MM.1S (cell line): ENCODE measurements around the gene ILK.

Source experiments
- DNase-seq: peaks from one replicate; pipeline ENCODE4 v3.0.0-alpha.2; 2015
- H2AFZ ChIP-seq: fragments of 300-600 bp; sonication (generic); 2 replicates; pipeline ENCODE4 v1.6.0; 2016; ENCODE audit warnings: antibody characterized with exemption, low read length
- H3F3A ChIP-seq: fragments of 300-600 bp; sonication (generic); 2 replicates; pipeline ENCODE4 v1.6.1; 2016; ENCODE audit warnings: mild to moderate bottlenecking, antibody characterized with exemption, low read length, moderate library complexity, mixed read lengths; ENCODE audit not compliant: insufficient read depth
- H3K27ac ChIP-seq: fragments of 300-600 bp; sonication (generic); 2 replicates; pipeline ENCODE4 v1.5.1; 2016; ENCODE audit warnings: mild to moderate bottlenecking, low read length
- H3K27me3 ChIP-seq: fragments of 300-600 bp; sonication (generic); replicated peaks from 2 replicates; pipeline ENCODE4 v1.6.0; 2016; ENCODE audit warnings: low read length; ENCODE audit not compliant: insufficient read depth
- H3K36me3 ChIP-seq: fragments of 300-600 bp; sonication (generic); replicated peaks from 2 replicates; pipeline ENCODE4 v1.6.1; 2016; ENCODE audit warnings: mild to moderate bottlenecking, low read length, mixed read lengths; ENCODE audit not compliant: insufficient read depth
- H3K4me1 ChIP-seq: fragments of 300-600 bp; sonication (generic); 2 replicates; pipeline ENCODE4 v1.6.1; 2016; ENCODE audit warnings: low read length, mixed read lengths
- H3K4me2 ChIP-seq: fragments of 300-600 bp; sonication (generic); 2 replicates; pipeline ENCODE4 v1.6.0; 2016; ENCODE audit warnings: low read depth, low read length
- H3K4me3 ChIP-seq: fragments of 300-600 bp; sonication (generic); 2 replicates; pipeline ENCODE4 v1.5.1; 2016; ENCODE audit warnings: low read length, mixed read lengths
- H3K79me2 ChIP-seq: fragments of 300-600 bp; sonication (generic); 2 replicates; pipeline ENCODE4 v1.6.1; 2016; ENCODE audit warnings: mixed run types, low read length, mixed read lengths
- H3K9ac ChIP-seq: fragments of 300-600 bp; sonication (generic); 2 replicates; pipeline ENCODE4 v1.6.1; 2016; ENCODE audit warnings: low read length, mixed read lengths
- H3K9me2 ChIP-seq: fragments of 300-600 bp; sonication (generic); replicated peaks from 2 replicates; pipeline ENCODE4 v1.6.1; 2016; ENCODE audit warnings: mild to moderate bottlenecking, low read length, mixed read lengths; ENCODE audit not compliant: insufficient read depth
- H3K9me3 ChIP-seq: fragments of 300-600 bp; sonication (generic); replicated peaks from 2 replicates; pipeline ENCODE4 v1.6.1; 2016; ENCODE audit warnings: mild to moderate bottlenecking, low read length, mixed read lengths; ENCODE audit not compliant: insufficient read depth
- H4K20me1 ChIP-seq: fragments of 300-600 bp; sonication (generic); 2 replicates; pipeline ENCODE4 v1.6.1; 2016; ENCODE audit warnings: mild to moderate bottlenecking, low read length, moderate library complexity, mixed read lengths; ENCODE audit not compliant: insufficient read depth
- CTCF ChIP-seq: fragments of 300-600 bp; sonication (generic); IDR thresholded peaks from 2 replicates; pipeline ENCODE4 v1.5.1; 2016; ENCODE audit warnings: antibody characterized with exemption, low read length, mixed read lengths
- EZH2 ChIP-seq: fragments of 300-600 bp; sonication (generic); optimal IDR thresholded peaks from 2 replicates; pipeline ENCODE3; 2017; ENCODE audit warnings: low read depth, mild to moderate bottlenecking, antibody characterized with exemption, low read length, mixed read lengths
- EZH2phosphoT487 ChIP-seq: fragments of 300-600 bp; sonication (generic); IDR thresholded peaks from 2 replicates; pipeline ENCODE4 v1.6.1; 2018; ENCODE audit warnings: antibody characterized with exemption, low read length

The ILK gene

GRCh38 chr11:6567371-6567745, 36.2 kb upstream of the ILK start:
- no peaks in the 10 kb centered on the region for H3F3A ChIP-seq
- 0 out of 2 replicates have a peak, but pooled peaks cover 9% of the 10 kb centered on the region for H3K4me1 ChIP-seq
- H3K9me3 ChIP-seq, result no peaks in the 10 kb centered on the region
- no peak for DNase-seq
- H3K36me3 ChIP-seq, result no peaks in the 10 kb centered on the region
- no peak overlapping the region for H3K4me3 ChIP-seq
- H3K9me2 ChIP-seq, result no peaks in the 10 kb centered on the region
- H4K20me1 ChIP-seq, result no peaks in the 10 kb centered on the region
- H2AFZ ChIP-seq, result no peak overlapping the region
- H3K27ac ChIP-seq, result no peak overlapping the region
- TF ChIP-seq EZH2phosphoT487, result no peak
- TF ChIP-seq EZH2, result no peak
- no peak for TF ChIP-seq CTCF
- no peaks in the 10 kb centered on the region for H3K79me2 ChIP-seq
- H3K9ac ChIP-seq, result no peak overlapping the region
- H3K4me2 ChIP-seq, result no peak overlapping the region
- H3K27me3 ChIP-seq, result no peaks in the 10 kb centered on the region

- Histone ChIP-seq H3K27me3 (no peaks in the 10 kb centered on the region), H3K79me2 (no peaks in the 10 kb centered on the region), H3F3A (no peaks in the 10 kb centered on the region), H4K20me1 (no peaks in the 10 kb centered on the region), H3K4me1 (0 out of 2 replicates have a peak, but pooled peaks cover 9% of the 10 kb centered on the region), H3K9me2 (no peaks in the 10 kb centered on the region), H3K9ac (no peak overlapping the region), H3K4me2 (no peak overlapping the region), H3K9me3 (no peaks in the 10 kb centered on the region), H2AFZ (no peak overlapping the region), H3K36me3 (no peaks in the 10 kb centered on the region), H3K4me3 (no peak overlapping the region), H3K27ac (no peak overlapping the region)
- peak; percentile 26 for DNase-seq
- TF ChIP-seq CTCF (no peak), EZH2phosphoT487 (no peak), EZH2 (no peak)
Measured at GRCh38 chr11:6568191-6568918, 35.2 kb upstream of the ILK start.

- no peaks in the 10 kb centered on the region for H4K20me1 ChIP-seq
- no peaks in the 10 kb centered on the region for H3F3A ChIP-seq
- no peak overlapping the region for H3K27ac ChIP-seq
- no peaks in the 10 kb centered on the region for H3K9me3 ChIP-seq
- H3K36me3 ChIP-seq, result no peaks in the 10 kb centered on the region
- H3K27me3 ChIP-seq, result no peaks in the 10 kb centered on the region
- H2AFZ ChIP-seq, result no peak overlapping the region
- TF ChIP-seq EZH2, result no peak
- TF ChIP-seq EZH2phosphoT487, result no peak
- TF ChIP-seq CTCF, result no peak
- H3K4me1 ChIP-seq, result 0 out of 2 replicates have a peak, but pooled peaks cover 9% of the 10 kb centered on the region
- no peak overlapping the region for H3K4me2 ChIP-seq
- H3K79me2 ChIP-seq, result no peaks in the 10 kb centered on the region
- DNase-seq, result no peak
- no peak overlapping the region for H3K9ac ChIP-seq
- no peaks in the 10 kb centered on the region for H3K9me2 ChIP-seq
- H3K4me3 ChIP-seq, result no peak overlapping the region
Measured at GRCh38 chr11:6569706-6570105, 33.9 kb upstream of the ILK start.
